ENCODE results near the gene LARP4.

DNA sequence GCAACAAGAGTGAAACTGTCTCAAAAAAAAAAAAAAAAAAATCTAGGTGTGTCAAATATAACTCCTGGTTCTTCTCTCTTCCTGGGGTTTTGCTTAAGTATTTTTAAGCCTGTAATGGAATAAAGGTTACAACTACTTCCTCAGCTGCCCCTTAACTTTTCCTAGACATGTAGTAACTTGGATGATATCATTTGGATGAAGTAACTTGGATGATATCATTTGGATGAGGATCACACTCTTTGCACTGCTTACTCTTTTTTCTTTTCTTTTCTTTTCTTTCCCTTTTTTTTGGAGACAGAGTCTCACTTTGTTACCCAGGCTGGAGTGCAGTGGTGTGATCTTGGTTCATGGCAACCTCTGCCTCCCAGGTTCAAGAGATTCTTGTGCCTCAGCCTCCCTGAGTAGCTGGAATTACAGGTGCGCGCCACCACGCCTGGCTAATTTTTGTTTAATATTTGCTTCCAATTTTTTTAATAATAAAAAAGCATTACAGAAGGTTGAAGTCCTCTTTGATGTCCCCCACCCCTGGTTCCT lies 3.5 kb upstream of the LARP4 start:
- TF ChIP-seq, protein P1, sequence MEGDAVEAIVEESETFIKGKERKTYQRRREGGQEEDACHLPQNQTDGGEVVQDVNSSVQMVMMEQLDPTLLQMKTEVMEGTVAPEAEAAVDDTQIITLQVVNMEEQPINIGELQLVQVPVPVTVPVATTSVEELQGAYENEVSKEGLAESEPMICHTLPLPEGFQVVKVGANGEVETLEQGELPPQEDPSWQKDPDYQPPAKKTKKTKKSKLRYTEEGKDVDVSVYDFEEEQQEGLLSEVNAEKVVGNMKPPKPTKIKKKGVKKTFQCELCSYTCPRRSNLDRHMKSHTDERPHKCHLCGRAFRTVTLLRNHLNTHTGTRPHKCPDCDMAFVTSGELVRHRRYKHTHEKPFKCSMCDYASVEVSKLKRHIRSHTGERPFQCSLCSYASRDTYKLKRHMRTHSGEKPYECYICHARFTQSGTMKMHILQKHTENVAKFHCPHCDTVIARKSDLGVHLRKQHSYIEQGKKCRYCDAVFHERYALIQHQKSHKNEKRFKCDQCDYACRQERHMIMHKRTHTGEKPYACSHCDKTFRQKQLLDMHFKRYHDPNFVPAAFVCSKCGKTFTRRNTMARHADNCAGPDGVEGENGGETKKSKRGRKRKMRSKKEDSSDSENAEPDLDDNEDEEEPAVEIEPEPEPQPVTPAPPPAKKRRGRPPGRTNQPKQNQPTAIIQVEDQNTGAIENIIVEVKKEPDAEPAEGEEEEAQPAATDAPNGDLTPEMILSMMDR (IDR thresholded peaks at IDR 0.05) = no peak
- no peak for TF ChIP-seq POLR2A (IDR thresholded peaks at IDR 0.05)
- no peak for TF ChIP-seq POLR2AphosphoS5 (IDR thresholded peaks at IDR 0.05)
- TF ChIP-seq EP300 (IDR thresholded peaks at IDR 0.05) = no peak

All from upper lobe of left lung (tissue), 4 donors.